B cell (primary cell): ENCODE data around the gene CPS1. TPM values are rescaled to one million over a fixed set of nuclear protein-coding genes. Genes with fewer than 3 reads are reported as not detected.

Experiments
- ATAC-seq: fragments of 200-7000 bp; cut with Tn5 transposase; one replicate; pipeline ENCODE4 v1.10.0; 2021; ENCODE audit warnings: low read depth, mild to moderate bottlenecking, moderate number of reproducible peaks, moderate library complexity
- CTCF ChIA-PET: fragments of 350-600 bp; sonication (Branson Sonifier 250); formaldehyde crosslinking; loops from one replicate; lab custom pipeline; 2021; ENCODE audit warnings: antibody characterized with exemption, inconsistent platforms; lab: Charles Lee
- POLR2A ChIA-PET: fragments of 350-600 bp; sonication (Branson Sonifier 250); formaldehyde crosslinking; loops from one replicate; lab custom pipeline; 2021; ENCODE audit warnings: antibody characterized with exemption; lab: Charles Lee
- DNase-seq: peaks from one replicate; pipeline ENCODE4 v3.0.0; 2013
- H2AFZ ChIP-seq: 2 replicates; pipeline ENCODE4 v1.6.1; 2012; ENCODE audit warnings: mild to moderate bottlenecking, low read depth, low read length; ENCODE audit not compliant: insufficient read depth, poor library complexity, severe bottlenecking
- H3K27ac ChIP-seq, 2 donors: 1 replicate in 1 of 2; 2 replicates in 1 of 2; pipeline ENCODE4 v1.5.1; 2012 to 2013; ENCODE audit warnings: low read length in 2 of 2, mild to moderate bottlenecking in 2 of 2, moderate library complexity in 1 of 2
- H3K27me3 ChIP-seq, 4 experiments: fragments of 200-600 bp in 1 of 4; sonication (generic) in 1 of 4; replicated peaks in 1 of 4; 1 replicate in 2 of 4; 2 replicates in 2 of 4; pipeline versions ENCODE4 v1.6.1 to v1.7.0; 2013 to 2016; ENCODE audit warnings: low read length in 3 of 4, mild to moderate bottlenecking in 2 of 4, mixed read lengths in 1 of 4, moderate library complexity in 1 of 4; ENCODE audit not compliant: insufficient read depth in 4 of 4, control insufficient read depth in 3 of 4; ENCODE audit errors: control extremely low read depth in 1 of 4
- H3K36me3 ChIP-seq, 2 experiments: replicated peaks in 1 of 2; 1 replicate in 1 of 2; 2 replicates in 1 of 2; pipeline versions ENCODE4 v1.6.1 to v1.7.1; 2013; ENCODE audit warnings: low read length in 1 of 2; ENCODE audit not compliant: insufficient read depth in 2 of 2, control insufficient read depth in 1 of 2; ENCODE audit errors: control extremely low read depth in 1 of 2, extremely low read depth in 1 of 2
- H3K4me1 ChIP-seq, 2 donors: fragments of 200-600 bp in 1 of 2; sonication (generic) in 1 of 2; 1 replicate in 1 of 2; 2 replicates in 1 of 2; pipeline versions ENCODE4 v1.5.1 to v1.6.1; 2013 to 2017; ENCODE audit warnings: low read length in 2 of 2; ENCODE audit not compliant: control insufficient read depth in 2 of 2, insufficient read depth in 2 of 2
- H3K4me2 ChIP-seq: replicated peaks from 2 replicates; pipeline ENCODE3; 2012; ENCODE audit warnings: mild to moderate bottlenecking, low read depth, low read length; ENCODE audit not compliant: poor library complexity, severe bottlenecking
- H3K4me3 ChIP-seq, 5 experiments: fragments of 200-600 bp in 1 of 5; sonication (generic) in 1 of 5; 1 replicate in 3 of 5; 2 replicates in 2 of 5; pipeline versions ENCODE4 v1.5.1 to v1.7.0; 2011 to 2016; ENCODE audit warnings: low read length in 4 of 5, mild to moderate bottlenecking in 4 of 5, low read depth in 2 of 5, control low read depth in 1 of 5, moderate library complexity in 1 of 5; ENCODE audit not compliant: insufficient read depth in 1 of 5; ENCODE audit errors: control extremely low read depth in 1 of 5, extremely low read depth in 1 of 5
- H3K79me2 ChIP-seq: fragments of 200-600 bp; sonication (generic); one replicate; pipeline ENCODE4 v1.6.0; 2016; ENCODE audit warnings: low read length; ENCODE audit not compliant: control insufficient read depth, insufficient read depth
- H3K9ac ChIP-seq: fragments of 200-600 bp; sonication (generic); 2 replicates; pipeline ENCODE4 v1.6.1; 2017; ENCODE audit warnings: mild to moderate bottlenecking, low read length, moderate library complexity
- H3K9me3 ChIP-seq, 3 donors: one replicate each; pipeline versions ENCODE4 v1.6.1 to v1.7.1; 2013; ENCODE audit warnings: low read length in 2 of 3; ENCODE audit not compliant: control insufficient read depth in 2 of 3, insufficient read depth in 1 of 3; ENCODE audit errors: control extremely low read depth in 1 of 3
- H4K20me1 ChIP-seq: 2 replicates; pipeline ENCODE4 v1.6.0; 2012; ENCODE audit warnings: mild to moderate bottlenecking, low read length; ENCODE audit not compliant: insufficient read depth, control insufficient read depth, poor library complexity, severe bottlenecking
- H3K27ac Mint-ChIP-seq: one replicate; pipeline ENCODE4 v1.8.0; 2021; ENCODE audit warnings: mixed read lengths
- H3K27me3 Mint-ChIP-seq: one replicate; pipeline ENCODE4 v1.8.0; 2021; ENCODE audit warnings: mixed read lengths
- H3K4me1 Mint-ChIP-seq: one replicate; pipeline ENCODE4 v1.8.0; 2021; ENCODE audit warnings: mixed read lengths
- H3K4me3 Mint-ChIP-seq: one replicate; pipeline ENCODE4 v1.8.0; 2021; ENCODE audit warnings: mixed read lengths
- H3K9me3 Mint-ChIP-seq: one replicate; pipeline ENCODE4 v1.8.0; 2022; ENCODE audit warnings: mixed read lengths; ENCODE audit not compliant: insufficient read depth
- CTCF ChIP-seq: fragments of 200-600 bp; IDR thresholded peaks from one replicate; pipeline ENCODE4 v1.8.0; 2022; ENCODE audit warnings: antibody characterized with exemption, mild to moderate bottlenecking
- EZH2 ChIP-seq: IDR thresholded peaks from 2 replicates; pipeline ENCODE4 v1.6.1; 2012; ENCODE audit warnings: borderline replicate concordance, low read depth, mild to moderate bottlenecking, moderate library complexity, low read length; ENCODE audit not compliant: insufficient read depth, poor library complexity, severe bottlenecking
- WGBS: methylation state at CpG from one replicate; pipeline ENCODE4 v1.1.5; 2013; ENCODE audit warnings: missing lambda C conversion rate; ENCODE audit not compliant: insufficient coverage; 5-methylcytosine and 5-hydroxymethylcytosine counted together
- intact Hi-C: fragments of 100-400 bp; cut with micrococcal nuclease; formaldehyde crosslinking; loops from one replicate; pipeline ENCODE4 v1.10.0; 2022
- polyA plus RNA-seq: library from polyadenylated mRNA; depleted of rRNA; stranded (reverse); fragments of >200 nt; gene quantifications from 2 replicates; pipeline ENCODE4 v1.2.3, GENCODE V29; 2012
- total RNA-seq, 2 donors: library from RNA; stranded (reverse); fragments of 120-200 nt in 1 of 2; gene quantifications; 1 replicate in 1 of 2; 2 replicates in 1 of 2; pipeline versions ENCODE4 v1.2.3 to v1.2.4, GENCODE V29; 2013 to 2022

Gene CPS1
- total and polyA plus RNA-seq, 2 donors (not counting 1 experiment from before 2014, with no cell fraction given) = 0.12 to 0.25 TPM

- Histone ChIP-seq H3K27ac (no peak overlapping the region), H4K20me1 (no peaks in the 10 kb centered on the region), H2AFZ (no peak overlapping the region), H3K9me3 (no peaks in the 10 kb centered on the region), H3K4me3 (no peak overlapping the region), H3K4me1 (no peaks in the 10 kb centered on the region), H3K79me2 (no peaks in the 10 kb centered on the region), H3K4me2 (no peak overlapping the region), H3K9ac (no peak overlapping the region), H3K36me3 (no peaks in the 10 kb centered on the region), H3K27me3 (no peaks in the 10 kb centered on the region)
- DNase-seq = no peak
- TF ChIP-seq CTCF (no peak), EZH2 (no peak)
- no CpG with 5 or more reads among the region's 2 CpGs for WGBS
- Mint-ChIP-seq H3K27me3 (no peaks in the 10 kb centered on the region), H3K4me1 (no peaks in the 10 kb centered on the region), H3K9me3 (peaks cover 1% of the 10 kb centered on the region), H3K27ac (no peak overlapping the region), H3K4me3 (no peak overlapping the region)
- intact Hi-C loops = no loop called here
- no peak for ATAC-seq
- ChIA-PET POLR2A (no interaction called here), CTCF (no interaction called here)
Observed at GRCh38 chr2:210616074-210616473, 59.7 kb downstream of the CPS1 start.

GRCh38 chr2:210617318-210617717, 60.9 kb downstream of the CPS1 start:
- ChIA-PET POLR2A (no interaction called here), CTCF (no interaction called here)
- Histone ChIP-seq H3K9ac (no peak overlapping the region), H3K79me2 (no peaks in the 10 kb centered on the region), H3K36me3 (no peaks in the 10 kb centered on the region), H3K4me2 (no peak overlapping the region), H2AFZ (no peak overlapping the region), H3K4me3 (no peak overlapping the region), H3K9me3 (no peaks in the 10 kb centered on the region), H4K20me1 (no peaks in the 10 kb centered on the region), H3K27me3 (no peaks in the 10 kb centered on the region), H3K4me1 (no peaks in the 10 kb centered on the region), H3K27ac (no peak overlapping the region)
- Mint-ChIP-seq H3K4me3 (no peak overlapping the region), H3K27ac (no peak overlapping the region), H3K27me3 (no peaks in the 10 kb centered on the region), H3K4me1 (no peaks in the 10 kb centered on the region), H3K9me3 (peaks cover 1% of the 10 kb centered on the region)
- WGBS = no CpG with 5 or more reads among the region's 1 CpG
- no peak for ATAC-seq
- TF ChIP-seq EZH2 (no peak), CTCF (no peak)
- DNase-seq = no peak
- intact Hi-C loops = no loop called here
